ENCODE data around the gene PRR7.

The PRR7 gene

DNA sequence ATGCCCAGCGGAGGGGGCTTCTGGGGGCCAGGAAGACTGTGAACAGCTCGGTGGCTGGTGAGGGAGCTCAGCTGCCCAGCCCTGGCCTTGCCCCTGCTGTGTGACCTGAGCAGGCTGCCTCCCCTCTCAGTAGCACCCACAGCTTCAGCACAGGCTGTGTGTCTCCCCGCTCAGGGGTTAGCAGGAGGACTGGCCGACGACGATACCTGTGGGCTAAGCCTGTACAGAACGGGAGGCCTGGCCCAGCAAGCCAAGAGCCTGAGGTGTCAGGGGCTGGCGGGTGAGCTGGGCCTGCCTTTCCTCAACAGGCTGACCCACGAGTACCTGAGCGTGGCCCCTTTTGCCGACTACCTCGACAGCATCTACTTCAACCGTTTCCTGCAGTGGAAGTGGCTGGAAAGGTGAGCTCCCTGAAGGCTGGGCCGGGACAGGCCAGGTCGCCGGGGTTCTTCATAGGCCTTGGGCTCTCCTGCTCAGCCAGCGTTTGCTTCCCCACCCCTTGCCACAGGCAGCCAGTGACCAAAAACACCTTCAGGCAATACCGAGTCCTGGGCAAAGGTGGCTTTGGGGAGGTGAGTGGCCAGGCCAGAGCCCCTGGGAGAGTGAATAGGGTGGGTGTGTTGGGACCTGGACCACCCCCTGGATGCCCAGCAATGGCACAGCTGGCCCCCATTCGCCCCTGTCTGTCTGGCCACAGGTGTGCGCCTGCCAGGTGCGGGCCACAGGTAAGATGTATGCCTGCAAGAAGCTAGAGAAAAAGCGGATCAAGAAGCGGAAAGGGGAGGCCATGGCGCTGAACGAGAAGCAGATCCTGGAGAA lies 13.6 kb upstream of the PRR7 start:
- Histone ChIP-seq H3K27me3 (ENCODE audit: control insufficient read depth, insufficient read depth, low read length) (no peaks in the 10 kb centered on the region), H3K4me3 (ENCODE audit: low read length) (no peak overlapping the region), H3K36me3 (ENCODE audit: control insufficient read depth, insufficient read depth, low read length) (peaks cover 19% of the 10 kb centered on the region), H3K4me1 (ENCODE audit: control insufficient read depth, insufficient read depth, low read length) (peaks cover 17% of the 10 kb centered on the region), H3K9ac (ENCODE audit: low read length) (no peak overlapping the region), H3K9me3 (ENCODE audit: control insufficient read depth, low read length) (no peaks in the 10 kb centered on the region)

DNA sequence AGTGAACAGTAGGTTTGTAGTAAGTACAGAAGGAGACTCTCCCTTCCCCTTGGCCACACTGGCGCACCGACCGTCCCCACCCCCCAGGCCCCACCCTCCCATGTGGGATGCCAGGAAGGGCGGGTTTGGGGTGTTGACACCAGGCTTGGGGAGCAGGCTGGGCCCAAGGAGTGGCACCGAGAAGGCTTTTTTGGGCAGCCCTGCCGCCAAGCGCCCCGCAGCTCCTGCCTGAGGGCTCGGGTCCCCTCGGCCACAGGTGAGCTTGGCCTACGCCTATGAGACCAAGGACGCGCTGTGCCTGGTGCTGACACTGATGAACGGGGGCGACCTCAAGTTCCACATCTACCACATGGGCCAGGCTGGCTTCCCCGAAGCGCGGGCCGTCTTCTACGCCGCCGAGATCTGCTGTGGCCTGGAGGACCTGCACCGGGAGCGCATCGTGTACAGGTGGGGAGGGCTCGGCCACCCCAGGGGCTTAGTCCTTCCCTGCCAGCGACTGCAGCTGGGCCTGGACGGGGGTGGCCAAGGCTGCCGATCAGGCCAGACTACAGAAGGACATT lies 12.9 kb upstream of the PRR7 start:
- Histone ChIP-seq H3K27me3 (ENCODE audit: control insufficient read depth, insufficient read depth, low read length) (no peaks in the 10 kb centered on the region), H3K9me3 (ENCODE audit: control insufficient read depth, low read length) (no peaks in the 10 kb centered on the region), H3K9ac (ENCODE audit: low read length) (no peak overlapping the region), H3K36me3 (ENCODE audit: control insufficient read depth, insufficient read depth, low read length) (peaks cover 19% of the 10 kb centered on the region), H3K4me1 (ENCODE audit: control insufficient read depth, insufficient read depth, low read length) (peaks cover 14% of the 10 kb centered on the region), H3K4me3 (ENCODE audit: low read length) (no peak overlapping the region)

DNA sequence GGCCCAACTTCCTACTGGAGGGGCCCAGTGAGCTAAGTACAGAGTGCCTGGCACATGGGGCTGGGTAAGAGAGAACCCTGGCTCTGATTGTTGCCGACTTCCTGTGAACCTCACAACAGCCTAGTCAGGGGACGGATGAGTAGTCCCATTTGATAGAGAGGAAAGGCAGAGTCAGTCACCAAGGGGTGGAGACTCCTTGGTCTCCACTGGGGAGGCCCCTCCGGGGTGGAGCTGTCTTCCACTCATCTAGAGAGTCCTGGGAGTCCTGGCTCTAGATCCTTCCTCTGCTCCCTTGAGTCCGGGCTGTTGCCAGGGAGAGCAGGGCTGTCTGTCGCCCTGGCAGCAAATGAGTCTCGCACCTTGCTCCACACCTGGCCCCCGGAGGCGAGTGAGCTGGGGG lies 12.2 kb upstream of the PRR7 start:
- H3K9me3 ChIP-seq (ENCODE audit: control insufficient read depth, low read length), result no peaks in the 10 kb centered on the region
- peaks cover 14% of the 10 kb centered on the region for H3K4me1 ChIP-seq (ENCODE audit: control insufficient read depth, insufficient read depth, low read length)
- H3K27me3 ChIP-seq (ENCODE audit: control insufficient read depth, insufficient read depth, low read length), result no peaks in the 10 kb centered on the region
- no peak overlapping the region for H3K4me3 ChIP-seq (ENCODE audit: low read length)
- H3K9ac ChIP-seq (ENCODE audit: low read length), result no peak overlapping the region
- H3K36me3 ChIP-seq (ENCODE audit: control insufficient read depth, insufficient read depth, low read length), result peaks cover 19% of the 10 kb centered on the region

GRCh38 chr5:177434942-177435738 lies 11.5 kb upstream of the PRR7 start:
- Histone ChIP-seq H3K4me3 (ENCODE audit: low read length) (no peak overlapping the region), H3K9me3 (ENCODE audit: control insufficient read depth, low read length) (no peaks in the 10 kb centered on the region), H3K9ac (ENCODE audit: low read length) (no peak overlapping the region), H3K4me1 (ENCODE audit: control insufficient read depth, insufficient read depth, low read length) (peaks cover 9% of the 10 kb centered on the region), H3K27me3 (ENCODE audit: control insufficient read depth, insufficient read depth, low read length) (no peaks in the 10 kb centered on the region), H3K36me3 (ENCODE audit: control insufficient read depth, insufficient read depth, low read length) (peaks cover 19% of the 10 kb centered on the region)

GRCh38 chr5:177435847-177436536 lies 10.6 kb upstream of the PRR7 start:
- Histone ChIP-seq H3K4me1 (ENCODE audit: control insufficient read depth, insufficient read depth, low read length) (peaks cover 8% of the 10 kb centered on the region), H3K4me3 (ENCODE audit: low read length) (no peak overlapping the region), H3K27me3 (ENCODE audit: control insufficient read depth, insufficient read depth, low read length) (no peaks in the 10 kb centered on the region), H3K36me3 (ENCODE audit: control insufficient read depth, insufficient read depth, low read length) (peaks cover 19% of the 10 kb centered on the region), H3K9me3 (ENCODE audit: control insufficient read depth, low read length) (no peaks in the 10 kb centered on the region), H3K9ac (ENCODE audit: low read length) (no peak overlapping the region)

- Histone ChIP-seq H3K27me3 (ENCODE audit: control insufficient read depth, insufficient read depth, low read length) (no peaks in the 10 kb centered on the region), H3K36me3 (ENCODE audit: control insufficient read depth, insufficient read depth, low read length) (peaks cover 16% of the 10 kb centered on the region), H3K9ac (ENCODE audit: low read length) (no peak overlapping the region), H3K4me3 (ENCODE audit: low read length) (no peak overlapping the region), H3K9me3 (ENCODE audit: control insufficient read depth, low read length) (no peaks in the 10 kb centered on the region), H3K4me1 (ENCODE audit: control insufficient read depth, insufficient read depth, low read length) (no peaks in the 10 kb centered on the region)
Measured at GRCh38 chr5:177437623-177438022, 9.0 kb upstream of the PRR7 start.

- Histone ChIP-seq H3K36me3 (ENCODE audit: control insufficient read depth, insufficient read depth, low read length) (peaks cover 16% of the 10 kb centered on the region), H3K9me3 (ENCODE audit: control insufficient read depth, low read length) (no peaks in the 10 kb centered on the region), H3K27me3 (ENCODE audit: control insufficient read depth, insufficient read depth, low read length) (no peaks in the 10 kb centered on the region), H3K9ac (ENCODE audit: low read length) (no peak overlapping the region), H3K4me3 (ENCODE audit: low read length) (no peak overlapping the region), H3K4me1 (ENCODE audit: control insufficient read depth, insufficient read depth, low read length) (no peaks in the 10 kb centered on the region)
Measured at GRCh38 chr5:177438468-177438867, 8.1 kb upstream of the PRR7 start.

- Histone ChIP-seq H3K4me3 (ENCODE audit: low read length) (no peak overlapping the region), H3K9ac (ENCODE audit: low read length) (no peak overlapping the region), H3K27me3 (ENCODE audit: control insufficient read depth, insufficient read depth, low read length) (no peaks in the 10 kb centered on the region), H3K9me3 (ENCODE audit: control insufficient read depth, low read length) (no peaks in the 10 kb centered on the region), H3K4me1 (ENCODE audit: control insufficient read depth, insufficient read depth, low read length) (no peaks in the 10 kb centered on the region), H3K36me3 (ENCODE audit: control insufficient read depth, insufficient read depth, low read length) (peaks cover 7% of the 10 kb centered on the region)
Measured at GRCh38 chr5:177439518-177440053, 7.0 kb upstream of the PRR7 start.

- no peaks in the 10 kb centered on the region for H3K36me3 ChIP-seq (ENCODE audit: control insufficient read depth, insufficient read depth, low read length)
Measured at GRCh38 chr5:177440211-177440989, 6.2 kb upstream of the PRR7 start.

DNA sequence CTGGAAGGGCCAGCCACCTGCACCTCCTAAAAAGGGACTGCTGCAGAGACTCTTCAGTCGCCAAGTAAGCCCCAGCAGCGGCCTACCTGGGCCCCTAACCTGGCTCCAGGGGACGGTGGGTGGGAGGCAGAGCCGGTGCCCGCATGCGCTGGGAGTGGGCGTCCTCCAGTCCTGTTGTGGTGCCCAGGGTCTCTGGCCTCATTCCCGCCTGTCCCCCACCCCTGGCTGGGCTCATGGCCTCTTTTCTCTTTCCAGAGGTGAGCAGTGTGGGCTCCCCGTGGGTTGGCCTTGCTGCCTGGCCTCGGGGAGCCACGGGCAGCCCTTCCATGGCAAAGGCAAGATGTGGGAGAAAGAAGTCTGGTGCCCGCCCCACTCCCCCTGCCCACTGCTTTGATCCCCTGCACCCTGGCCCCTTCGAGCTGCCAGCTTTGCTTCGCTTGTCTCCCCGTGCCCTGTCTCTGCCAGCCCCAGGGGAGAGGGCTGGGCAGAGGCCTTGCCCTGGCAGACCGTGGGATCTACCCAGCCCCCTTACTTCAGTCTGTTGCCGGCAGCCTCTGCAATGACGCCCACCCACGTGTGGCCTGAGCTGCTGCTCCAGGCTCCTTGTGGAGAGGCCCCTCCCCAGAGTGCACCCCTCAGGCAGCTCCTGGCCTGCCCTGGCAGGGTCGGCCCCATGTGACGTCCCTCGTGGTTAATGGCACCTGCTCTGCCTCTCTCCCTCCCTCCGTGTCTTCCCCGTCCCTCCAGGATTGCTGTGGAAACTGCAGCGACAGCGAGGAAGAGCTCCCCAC lies 5.4 kb upstream of the PRR7 start:
- no peaks in the 10 kb centered on the region for H3K36me3 ChIP-seq (ENCODE audit: control insufficient read depth, insufficient read depth, low read length)
- H3K9me3 ChIP-seq (ENCODE audit: control insufficient read depth, low read length), result no peaks in the 10 kb centered on the region
- H3K4me3 ChIP-seq (ENCODE audit: low read length), result no peak overlapping the region
- peaks cover 2% of the 10 kb centered on the region for H3K27me3 ChIP-seq (ENCODE audit: control insufficient read depth, insufficient read depth, low read length)
- H3K9ac ChIP-seq (ENCODE audit: low read length), result no peak overlapping the region
- peaks cover 4% of the 10 kb centered on the region for H3K4me1 ChIP-seq (ENCODE audit: control insufficient read depth, insufficient read depth, low read length)

More at GRCh38 chr5:177440211-177440989, 6.2 kb upstream of the PRR7 start:
- H3K9me3 ChIP-seq (ENCODE audit: control insufficient read depth, low read length), result no peaks in the 10 kb centered on the region
- H3K4me3 ChIP-seq (ENCODE audit: low read length), result no peak overlapping the region
- no peak overlapping the region for H3K9ac ChIP-seq (ENCODE audit: low read length)
- H3K4me1 ChIP-seq (ENCODE audit: control insufficient read depth, insufficient read depth, low read length), result no peaks in the 10 kb centered on the region
- no peaks in the 10 kb centered on the region for H3K27me3 ChIP-seq (ENCODE audit: control insufficient read depth, insufficient read depth, low read length)
